ENCODE measurements around the gene ZSCAN2.
"Not testable (repeated sequence)": the region's sequence is repeated elsewhere in the genome, so short reads cannot be mapped to it uniquely, and the experiment has no call there.

The ZSCAN2 gene

DNA sequence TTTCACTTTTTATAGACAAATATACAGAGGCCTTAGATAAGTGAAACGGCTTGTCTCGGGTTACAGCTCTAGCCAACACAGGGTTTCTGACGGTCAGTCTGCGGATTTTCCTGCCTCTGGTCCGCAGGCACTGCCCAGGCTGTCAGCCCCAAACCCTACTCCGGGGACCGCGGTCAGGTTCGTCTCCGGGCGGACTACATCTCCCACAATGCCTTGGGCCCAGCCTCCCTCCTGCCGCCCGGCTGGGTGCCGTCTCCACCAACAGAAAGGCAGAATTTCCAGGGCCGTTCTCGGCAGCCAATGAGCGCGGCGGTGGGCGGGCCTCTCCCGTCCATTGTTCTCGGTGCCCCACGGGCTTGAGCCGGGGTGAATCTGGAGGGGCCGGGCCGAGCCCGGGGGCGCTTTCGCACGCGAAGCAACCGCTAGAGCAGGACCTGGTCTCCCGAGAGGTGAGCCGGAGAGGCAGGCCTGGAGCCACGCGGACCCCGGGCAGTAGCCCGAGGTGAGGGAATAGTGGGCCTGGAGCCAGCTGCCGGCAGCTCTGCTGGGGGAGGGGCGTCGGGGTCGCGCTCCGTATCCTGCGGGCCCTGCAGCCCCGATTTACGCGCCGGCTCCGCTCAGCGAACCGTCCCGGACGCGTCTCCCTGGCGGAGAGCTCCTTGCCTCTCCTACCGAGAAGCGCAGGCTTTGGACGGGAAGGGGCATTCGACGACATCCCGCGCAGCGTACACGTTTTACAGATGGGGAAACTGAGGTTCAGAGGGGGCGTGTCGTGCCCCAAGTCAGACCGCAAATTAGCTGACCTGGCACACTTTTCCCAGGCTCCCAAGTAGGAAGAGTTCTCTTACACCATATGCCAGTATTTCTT is at the start of gene ZSCAN2:
Gene ZSCAN2, plus strand, starts transcription at position 323 of the 868 bp plus-strand sequence. CDS start 2,919 bp downstream, outside the sequence.
- peak; percentile 85 for DNase-seq

DNA sequence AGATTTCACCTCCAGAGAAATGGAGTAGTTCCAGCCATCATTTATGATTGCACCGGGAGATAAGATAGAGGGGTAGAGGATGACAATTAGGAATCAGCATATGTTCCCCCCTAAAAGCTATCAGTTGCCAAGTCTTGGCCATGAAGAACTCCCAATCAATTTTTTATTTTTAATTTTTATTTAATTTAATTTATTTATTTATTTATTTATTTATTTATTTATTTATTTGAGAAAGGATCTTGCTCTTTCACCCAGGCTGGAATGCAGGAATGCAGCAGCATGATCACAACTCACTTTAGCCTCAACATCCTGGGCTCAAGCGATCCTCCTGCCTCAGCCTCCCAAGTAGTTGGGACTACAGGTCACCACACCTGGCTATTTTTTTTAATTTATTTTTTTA is 49.2 kb upstream of the ZSCAN2 start:
- DNase-seq, result not testable (repeated sequence)

DNA sequence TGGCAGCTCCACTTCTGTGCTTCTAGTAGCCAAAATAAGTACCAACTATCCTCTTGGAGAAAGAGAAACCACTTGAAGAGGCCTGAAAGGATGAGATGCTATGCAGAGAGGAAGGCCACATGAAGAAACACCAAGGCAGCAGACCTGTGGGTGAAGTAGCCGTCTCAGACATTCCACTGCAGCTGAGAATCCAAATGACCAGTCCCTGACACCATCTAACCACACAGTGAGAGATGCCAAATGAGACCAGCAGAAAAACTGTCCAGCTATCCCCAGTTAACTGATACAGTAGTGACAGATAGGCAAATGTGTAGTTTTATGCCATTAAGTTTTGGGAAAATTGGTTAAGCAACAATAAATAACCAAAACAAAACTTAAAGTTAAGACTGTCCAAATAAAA is 47.9 kb upstream of the ZSCAN2 start:
- no peak for DNase-seq

DNA sequence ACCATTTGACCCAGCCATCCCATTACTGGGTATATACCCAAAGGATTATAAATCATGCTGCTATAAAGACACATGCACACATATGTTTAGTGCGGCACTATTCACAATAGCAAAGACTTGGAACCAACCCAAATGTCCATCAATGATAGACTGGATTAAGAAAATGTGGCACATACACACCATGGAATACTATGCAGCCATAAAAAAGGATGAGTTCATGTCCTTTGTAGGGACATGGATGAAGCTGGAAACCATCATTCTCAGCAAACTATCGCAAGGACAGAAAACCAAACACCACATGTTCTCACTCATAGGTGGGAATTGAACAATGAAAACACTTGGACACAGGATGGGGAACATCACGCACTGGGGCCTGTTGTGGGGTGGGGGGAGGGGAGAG is 44.1 kb upstream of the ZSCAN2 start:
- DNase-seq, result not testable (repeated sequence)

DNA sequence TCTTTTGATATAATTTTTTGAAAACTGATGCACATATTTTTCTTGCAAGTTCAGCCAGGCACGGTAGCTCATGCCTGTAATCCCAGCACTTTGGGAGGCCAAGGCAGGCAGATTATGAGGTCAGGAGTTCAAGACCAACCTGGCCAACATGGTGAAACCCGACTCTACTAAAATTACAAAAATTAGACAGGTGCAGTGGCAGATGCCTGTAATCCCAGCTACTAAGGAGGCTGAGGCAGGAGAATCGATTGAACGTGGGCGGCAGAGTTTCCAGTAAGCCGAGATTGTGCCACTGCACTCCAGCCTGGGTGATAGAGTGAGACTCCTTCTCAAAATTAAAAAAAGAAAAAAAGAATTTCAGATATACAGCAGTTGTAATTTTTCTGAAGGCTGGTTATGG is 32.8 kb upstream of the ZSCAN2 start:
- not testable (repeated sequence) for DNase-seq

DNA sequence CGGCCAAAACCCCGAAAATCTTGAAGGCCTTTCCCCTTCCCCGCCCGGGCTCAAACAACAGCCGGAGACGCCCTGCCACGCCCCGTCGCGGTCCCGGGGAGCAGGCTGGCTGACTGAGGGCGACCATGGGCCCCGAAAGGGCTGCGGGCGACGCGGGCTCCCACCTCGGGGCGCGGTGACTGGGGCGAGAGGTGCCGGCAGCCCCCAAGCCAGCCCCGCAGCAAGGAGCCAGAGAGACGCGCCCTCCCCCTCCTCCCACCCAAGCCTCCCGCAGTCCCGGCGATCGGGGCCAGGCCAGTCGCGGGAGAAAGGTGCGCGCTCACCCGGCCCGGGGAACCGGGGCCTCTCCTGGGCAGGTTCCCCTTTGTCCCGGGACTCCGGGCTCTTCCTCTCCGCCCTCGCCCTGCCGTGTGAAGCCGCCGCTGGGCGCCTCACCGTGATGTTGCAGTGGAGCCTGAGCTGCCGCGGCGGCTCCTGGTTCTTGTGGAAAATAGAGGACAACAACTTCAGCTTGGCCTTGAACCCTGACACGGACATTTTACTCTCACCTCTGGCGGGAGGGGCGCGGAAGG is 30.6 kb upstream of the ZSCAN2 start:
- DNase-seq, result no peak

DNA sequence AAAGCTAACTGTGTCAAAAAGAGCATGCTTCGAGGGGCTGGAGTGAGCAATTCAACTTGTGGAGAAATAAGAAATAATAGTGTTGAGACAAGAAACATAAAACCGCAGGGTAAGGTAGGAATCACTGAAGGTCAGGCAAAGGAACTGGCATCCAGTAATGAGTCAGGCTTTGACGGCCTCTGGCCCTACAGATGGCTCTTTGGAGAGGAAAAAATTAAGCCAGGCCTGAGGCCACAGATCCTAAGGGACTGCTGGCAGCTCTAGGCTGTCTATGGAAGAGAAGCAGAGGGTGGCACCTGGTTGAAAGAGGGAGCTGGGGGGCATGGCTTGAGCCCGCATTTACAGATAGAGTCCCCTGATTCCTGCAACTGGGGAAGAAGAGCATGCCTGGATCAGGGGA is 28.6 kb upstream of the ZSCAN2 start:
- DNase-seq, result no peak

DNA sequence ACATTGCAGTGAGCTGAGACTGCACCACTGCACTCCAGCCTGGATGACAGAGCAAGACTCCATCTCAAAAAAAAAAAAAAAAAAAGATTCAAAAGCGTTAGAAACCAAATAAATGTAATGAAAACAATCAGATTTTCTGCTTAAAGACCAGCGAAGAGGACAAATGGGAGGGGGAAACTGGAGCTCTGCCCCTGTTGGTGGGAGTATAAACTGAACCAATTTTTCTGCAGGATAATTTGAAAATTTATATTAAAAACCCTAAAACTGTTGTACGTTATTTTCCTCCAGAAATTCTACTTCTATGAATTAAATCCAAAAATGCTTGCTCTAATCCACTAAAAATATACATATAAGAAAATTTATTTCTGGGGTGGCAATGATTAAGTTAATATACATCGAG is 25.3 kb upstream of the ZSCAN2 start:
- no peak for DNase-seq

DNA sequence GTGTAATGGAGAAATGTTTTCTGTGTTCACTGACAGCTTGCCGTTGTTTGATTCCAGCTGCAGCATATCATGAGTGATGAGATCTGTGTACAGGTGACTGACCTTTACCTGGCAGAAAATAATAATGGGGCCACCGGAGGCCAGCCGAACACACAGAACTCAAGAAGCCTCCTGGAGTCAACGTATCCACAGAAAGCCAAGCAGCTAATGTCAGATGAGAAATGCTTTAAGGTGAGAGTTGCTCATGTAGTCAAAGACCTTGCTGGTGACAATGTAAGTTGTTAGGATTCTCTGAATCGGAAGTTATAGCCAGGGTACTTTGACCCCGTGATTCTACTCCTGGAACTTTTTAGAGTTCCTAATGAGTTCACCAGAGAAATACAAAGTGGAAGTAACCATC is 22.9 kb upstream of the ZSCAN2 start:
- not testable (repeated sequence) for DNase-seq

DNA sequence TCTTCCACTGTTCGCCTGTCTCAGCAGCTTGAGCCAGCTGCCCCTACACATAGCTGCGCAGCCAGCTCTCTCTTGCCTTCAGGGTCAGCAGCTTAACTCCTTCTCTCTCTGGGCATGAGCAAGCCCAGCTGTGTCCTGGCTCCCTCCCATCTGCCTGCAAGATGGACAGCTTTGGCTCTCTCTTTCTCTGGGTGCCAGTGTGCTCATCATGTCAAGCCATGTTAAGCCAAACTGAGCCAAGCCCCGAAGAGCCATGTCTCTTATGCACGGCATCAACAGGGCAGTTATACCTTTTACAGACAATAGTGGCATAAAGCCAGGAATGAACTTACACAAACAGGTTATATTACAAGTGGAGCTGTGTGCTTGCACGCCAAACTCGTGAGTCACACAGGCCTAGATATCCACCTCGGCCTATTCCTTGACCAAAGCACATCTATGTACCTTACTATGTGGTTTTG is 21.5 kb upstream of the ZSCAN2 start:
- DNase-seq, result not testable (repeated sequence)

DNA sequence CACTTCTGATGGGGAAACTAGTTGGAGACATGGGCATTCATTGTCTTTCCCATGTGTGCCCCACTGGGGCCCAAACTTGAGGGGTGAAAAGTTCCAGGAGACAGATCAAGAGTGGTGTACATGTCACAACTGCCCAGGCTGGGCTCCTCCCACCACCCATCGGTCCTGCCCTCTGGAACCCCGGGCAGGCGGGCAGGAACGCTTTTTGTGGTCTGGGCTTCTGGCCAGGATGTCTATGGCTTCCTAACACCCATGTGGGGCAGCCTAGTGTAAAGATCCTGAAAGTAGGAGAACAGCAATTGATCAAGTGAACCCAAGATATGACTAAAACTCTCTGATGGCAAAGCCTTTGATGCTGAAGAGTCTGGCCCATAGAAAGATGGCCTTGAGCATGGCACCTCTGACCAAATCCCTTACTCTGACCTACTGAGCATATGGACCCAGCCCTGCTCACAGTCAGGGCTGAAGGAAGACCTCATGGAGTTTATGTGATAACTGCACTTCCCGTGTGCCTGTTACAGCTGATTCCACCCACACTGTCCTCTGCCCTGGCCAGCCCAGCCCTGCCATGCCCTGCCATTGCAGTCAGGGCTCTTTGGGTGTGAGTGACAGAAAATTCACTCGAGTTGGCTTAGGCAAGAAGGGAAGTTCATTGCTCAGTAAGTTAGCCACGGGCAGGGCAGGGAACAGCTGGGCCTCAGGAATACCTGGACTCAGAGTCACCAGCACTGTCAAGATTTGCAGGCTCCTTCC is 19.0 kb upstream of the ZSCAN2 start:
- DNase-seq, result not testable (repeated sequence)

DNA sequence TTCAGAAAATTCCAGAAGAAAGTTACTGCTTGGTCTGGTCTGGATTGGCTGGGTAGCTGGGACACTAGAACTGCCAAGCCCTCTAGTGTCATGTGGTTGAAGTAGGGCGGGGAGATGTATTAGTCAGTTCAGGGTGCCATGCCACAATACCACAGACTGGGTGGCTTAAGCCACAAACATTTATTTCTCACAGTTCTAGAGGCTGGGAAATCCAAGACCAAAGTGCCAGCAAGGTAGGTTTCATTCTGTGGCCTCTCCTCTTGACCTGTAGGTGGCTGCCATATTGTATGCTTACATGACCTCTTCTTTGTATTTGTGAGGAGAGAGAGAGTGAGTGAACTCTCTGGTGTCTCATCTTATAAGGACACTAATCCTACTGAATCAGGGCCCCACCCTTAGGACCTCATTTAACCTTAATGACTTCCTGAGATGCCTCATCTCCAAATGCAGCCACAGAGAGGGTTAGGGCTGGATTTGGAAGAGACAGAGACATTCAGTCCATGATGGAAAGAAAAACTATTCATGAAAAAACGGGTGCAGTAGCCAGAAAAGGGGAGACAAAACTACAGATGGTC is 18.1 kb upstream of the ZSCAN2 start:
- DNase-seq, result no peak

DNA sequence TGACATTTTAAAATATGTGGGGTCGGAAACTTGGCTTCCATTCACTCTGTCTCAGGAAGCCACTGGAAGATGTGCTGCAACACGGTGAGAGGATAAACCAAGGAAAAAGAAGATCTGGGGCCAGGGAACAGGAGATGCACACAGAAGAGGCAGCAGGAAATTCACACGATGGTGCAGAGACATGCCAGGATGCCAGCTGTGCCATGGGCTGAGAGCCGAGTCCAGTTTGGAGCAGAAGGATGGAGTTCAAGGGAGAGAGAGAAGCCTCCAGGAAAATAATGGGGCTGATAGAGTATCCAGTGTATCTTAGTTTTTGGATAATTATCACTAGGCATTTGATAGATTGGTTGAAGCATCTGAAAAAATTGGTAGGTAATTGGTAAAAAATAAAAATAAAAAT is 16.9 kb upstream of the ZSCAN2 start:
- not testable (repeated sequence) for DNase-seq

DNA sequence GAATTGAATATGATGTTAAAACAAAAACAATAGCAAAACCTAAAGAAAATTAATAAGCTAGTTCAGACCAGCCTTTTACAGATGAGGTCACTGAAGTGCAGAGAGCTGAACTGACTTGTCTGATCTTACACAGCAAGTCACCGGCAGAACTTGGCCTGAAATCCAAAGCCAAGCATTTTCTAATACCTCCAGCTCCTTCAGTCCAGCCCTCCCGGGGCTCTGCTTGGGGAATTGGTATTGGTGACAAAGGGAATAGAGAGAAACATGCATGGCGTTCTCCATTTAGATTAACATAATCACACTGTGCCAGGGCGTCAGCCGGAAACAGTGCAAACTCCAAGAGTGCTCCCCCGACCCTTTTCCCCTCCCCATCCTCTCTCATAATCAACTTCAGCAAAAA is 14.1 kb upstream of the ZSCAN2 start:
- no peak for DNase-seq

DNA sequence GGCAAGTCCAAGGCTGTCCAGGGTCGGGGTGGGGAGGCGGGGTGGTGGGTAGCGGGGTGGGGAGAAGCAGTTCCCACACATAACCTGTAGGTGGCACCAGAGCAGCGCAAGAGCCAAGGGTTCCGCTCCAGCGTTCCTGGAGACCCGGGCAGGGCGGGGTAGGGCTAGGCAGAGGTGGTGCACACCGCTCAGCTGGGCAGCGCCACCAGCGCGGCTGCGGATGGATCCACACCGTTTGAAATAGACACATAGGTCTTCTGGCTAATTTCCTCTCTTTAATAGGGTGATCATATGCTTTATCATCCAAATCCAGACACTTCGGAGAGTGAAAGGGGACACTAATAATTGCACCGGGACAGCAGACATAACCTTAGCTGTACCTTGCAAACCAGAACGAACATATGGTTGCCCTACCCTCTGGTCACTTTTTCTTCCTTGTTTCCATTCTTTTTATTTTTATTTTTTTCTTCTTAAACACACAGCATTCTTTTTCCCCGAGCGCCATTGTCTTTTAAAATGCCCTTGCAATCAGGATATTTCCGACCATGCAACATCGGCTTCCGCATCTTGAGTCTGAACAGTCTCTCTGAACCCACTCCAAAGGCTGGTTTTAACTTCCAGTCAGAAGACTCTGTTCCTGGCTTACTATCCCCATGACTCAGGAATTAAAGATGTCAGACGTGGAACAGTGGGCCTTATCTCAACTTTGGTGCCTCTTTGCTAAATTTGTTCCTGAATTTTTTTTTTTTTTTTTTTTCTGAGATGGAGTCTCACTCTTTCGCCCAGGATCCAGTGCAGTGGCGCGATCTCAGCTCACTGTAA is 12.5 kb upstream of the ZSCAN2 start:
- DNase-seq, result peak; percentile 61

DNA sequence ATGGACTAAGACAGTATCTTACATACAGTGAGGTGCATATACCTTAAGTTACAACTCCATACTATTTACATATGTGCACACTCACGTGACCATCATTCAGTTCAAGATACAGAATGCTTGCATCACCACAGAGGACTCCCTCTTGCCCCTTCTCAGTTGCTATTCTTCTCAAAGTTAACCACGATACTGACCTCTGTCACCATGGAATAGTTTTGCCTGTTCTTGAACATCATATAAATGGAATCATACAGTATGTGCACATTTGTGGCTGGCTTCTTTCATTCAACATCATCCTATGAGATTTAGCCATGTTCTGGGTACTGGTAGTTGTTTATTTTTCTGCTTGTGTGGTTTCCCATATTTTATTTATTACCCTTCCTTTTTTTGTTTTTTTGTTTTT is 10.4 kb upstream of the ZSCAN2 start:
- DNase-seq, result no peak

DNA sequence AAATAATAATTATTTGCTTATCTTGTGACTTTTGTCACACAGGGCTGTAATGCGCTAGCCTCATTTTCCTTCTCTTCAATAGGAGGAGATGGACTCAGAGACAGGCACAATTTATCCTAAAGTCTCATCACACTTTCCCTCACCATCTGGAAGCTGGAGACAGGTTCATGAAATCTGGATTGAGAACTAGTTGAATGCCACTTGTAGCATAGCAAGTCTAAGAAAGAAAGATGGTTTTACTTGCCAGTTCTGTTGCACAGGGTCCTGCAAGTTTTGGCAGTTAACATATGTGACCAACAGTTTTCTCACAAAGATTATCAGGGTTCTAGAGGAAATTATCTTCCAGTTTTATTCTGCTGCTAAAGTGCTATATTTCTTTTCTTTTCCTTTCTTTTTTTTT is 9.0 kb upstream of the ZSCAN2 start:
- DNase-seq, result no peak

DNA sequence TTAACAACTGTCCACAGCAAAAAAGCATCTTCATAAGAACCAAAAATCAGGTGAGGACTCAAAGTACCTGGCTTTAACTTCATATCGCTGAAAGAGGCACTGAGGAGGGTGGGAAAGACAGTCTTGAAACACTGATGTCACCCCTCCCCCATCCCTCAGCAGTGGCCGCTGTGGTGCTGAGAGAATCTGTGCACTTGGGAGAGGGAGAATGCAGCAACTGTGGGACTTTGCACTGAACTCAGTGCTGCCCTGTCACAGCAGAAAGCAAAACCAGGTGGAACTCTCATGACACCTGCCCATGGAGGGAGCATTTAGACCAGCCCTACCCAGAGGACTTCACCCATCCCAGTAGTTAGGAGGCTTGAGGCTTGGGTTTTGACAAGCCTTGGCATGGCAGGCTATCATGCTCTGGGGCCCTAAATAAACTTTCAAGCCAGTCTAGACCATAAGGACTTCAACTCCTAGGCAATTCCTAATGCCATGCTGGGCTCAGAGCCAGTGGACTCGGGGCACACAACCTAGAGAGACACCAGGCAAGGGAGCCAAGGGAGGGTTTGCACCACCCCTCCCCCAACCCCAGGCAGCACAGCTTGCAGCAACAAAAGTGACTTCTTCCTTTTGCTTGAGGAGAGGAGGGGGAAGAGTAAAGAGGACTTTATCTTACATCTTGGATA is 6.1 kb upstream of the ZSCAN2 start:
- peak; percentile 5 for DNase-seq

DNA sequence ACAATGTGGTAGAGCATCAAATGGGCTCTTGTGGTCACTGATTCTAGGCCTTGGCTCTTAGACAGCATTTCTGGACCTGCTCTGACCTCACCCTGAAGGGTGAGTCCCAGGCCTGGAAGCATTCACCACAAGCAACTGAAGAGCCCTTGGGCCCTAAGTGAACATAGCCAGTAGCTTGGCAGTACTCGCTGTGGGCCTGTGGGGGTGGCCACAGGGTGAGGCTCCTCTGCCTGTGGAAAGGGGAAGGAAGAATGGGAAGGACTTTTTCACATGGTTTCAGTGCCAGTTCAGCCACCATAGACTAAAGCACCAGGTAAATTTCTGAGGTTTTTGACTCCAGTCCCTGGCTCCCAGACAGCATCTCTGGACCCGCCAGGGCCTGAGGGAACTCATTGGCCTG is 5.1 kb upstream of the ZSCAN2 start:
- no peak for DNase-seq

DNA sequence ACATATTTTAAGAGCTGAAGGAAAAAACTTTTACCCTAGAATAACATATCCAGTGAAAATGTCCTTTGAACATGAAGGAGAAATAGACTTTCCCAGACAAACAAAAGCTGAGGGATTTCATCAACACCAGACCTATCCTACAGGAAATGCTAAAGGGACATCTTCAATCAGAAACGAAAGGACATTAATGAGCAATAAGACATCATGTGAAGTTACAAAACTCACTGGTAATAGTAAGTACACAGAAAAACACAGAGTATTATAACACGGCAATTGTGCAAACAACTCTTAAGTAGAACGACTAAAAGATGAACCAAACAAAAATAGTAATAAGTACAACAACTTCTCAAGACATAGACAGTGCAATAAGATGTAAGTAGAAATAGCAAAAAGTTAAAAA is 3.5 kb upstream of the ZSCAN2 start:
- DNase-seq, result peak; percentile 3

DNA sequence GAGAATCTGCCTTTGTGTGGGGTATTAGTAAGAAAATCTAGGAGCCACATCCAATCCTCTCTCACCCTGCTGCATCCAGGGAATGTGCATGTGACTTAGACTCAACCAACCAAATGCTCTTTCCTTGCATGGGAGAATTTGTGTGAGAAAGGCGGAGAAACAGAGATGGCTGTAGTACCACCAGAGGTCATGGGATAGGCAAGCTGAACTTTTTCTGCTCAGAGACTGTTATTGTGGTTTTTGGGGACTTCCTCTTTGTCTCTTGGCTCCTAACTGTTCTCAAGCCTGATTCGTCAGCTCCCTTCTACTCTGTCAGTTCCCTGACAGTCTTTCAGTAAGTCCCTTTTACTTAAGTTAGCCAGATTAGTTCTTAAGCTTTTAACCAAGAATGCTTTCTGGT is 2.6 kb upstream of the ZSCAN2 start:
- DNase-seq, result no peak

DNA sequence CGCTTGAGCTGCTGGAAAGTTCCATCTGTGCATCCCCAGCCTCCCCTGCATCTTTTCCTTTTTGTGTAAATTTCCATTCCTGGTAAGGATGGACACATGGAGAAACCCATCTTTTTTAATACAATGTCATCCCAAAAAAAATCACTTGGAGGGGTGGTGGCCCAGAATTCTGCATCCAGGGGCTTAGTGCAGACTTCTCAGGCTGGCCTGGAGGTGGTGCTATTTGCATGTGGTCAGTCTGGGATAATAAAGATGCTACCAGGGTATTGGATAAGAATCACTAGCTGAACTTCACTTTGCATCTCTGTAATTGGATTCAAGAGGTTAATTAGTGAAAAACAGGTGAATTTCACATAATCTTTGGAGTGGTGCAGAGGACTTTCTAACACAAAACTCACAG is 1.8 kb upstream of the ZSCAN2 start:
- peak; percentile 15 for DNase-seq
